Activated gamma-delta T cell (primary cell): ENCODE data around the gene TADA2B.
"Not testable (repeated sequence)": the region's sequence is repeated elsewhere in the genome, so short reads cannot be mapped to it uniquely, and the experiment has no call there.

Experiments used
- DNase-seq: peaks from one replicate; lab custom pipeline; 2025; lab: John Stamatoyannopoulos, UW

TADA2B gene

GRCh38 chr4:7060346-7061150, 17.4 kb downstream of the TADA2B start:
- DNase-seq, result no peak

- no peak for DNase-seq
Measured at GRCh38 chr4:7061815-7062214, 18.6 kb downstream of the TADA2B start.

GRCh38 chr4:7062816-7063215, 19.6 kb downstream of the TADA2B start:
- no peak for DNase-seq

- DNase-seq, result no peak
Measured at GRCh38 chr4:7063362-7063761, 20.2 kb downstream of the TADA2B start.

GRCh38 chr4:7066006-7066405, 22.8 kb downstream of the TADA2B start:
- DNase-seq, result no peak

GRCh38 chr4:7066493-7066892, 23.3 kb downstream of the TADA2B start:
- no peak for DNase-seq

GRCh38 chr4:7067126-7067451, 23.9 kb downstream of the TADA2B start:
- DNase-seq, result no peak

- peak; percentile 52 for DNase-seq
Measured at GRCh38 chr4:7067452-7068278, 24.5 kb downstream of the TADA2B start, which contains the start of gene GRPEL1. TSS of gene GRPEL1 (minus strand) at chr4:7068064. CDS start at chr4:7068032, 32 bp downstream.

GRCh38 chr4:7068279-7068842, 25.2 kb downstream of the TADA2B start:
- peak; percentile 97 for DNase-seq

- no peak for DNase-seq
Measured at GRCh38 chr4:7068883-7069282, 25.7 kb downstream of the TADA2B start.

GRCh38 chr4:7070729-7071511, 27.7 kb downstream of the TADA2B start:
- no peak for DNase-seq

GRCh38 chr4:7073059-7073458, 29.9 kb downstream of the TADA2B start:
- no peak for DNase-seq

- no peak for DNase-seq
Measured at GRCh38 chr4:7073526-7074390, 30.6 kb downstream of the TADA2B start.

- no peak for DNase-seq
Measured at GRCh38 chr4:7074426-7074825, 31.3 kb downstream of the TADA2B start.

GRCh38 chr4:7075962-7076695, 33.0 kb downstream of the TADA2B start:
- no peak for DNase-seq

GRCh38 chr4:7076696-7077082, 33.5 kb downstream of the TADA2B start:
- DNase-seq, result no peak

- no peak for DNase-seq
Measured at GRCh38 chr4:7077371-7077770, 34.2 kb downstream of the TADA2B start.

GRCh38 chr4:7078025-7078424, 34.9 kb downstream of the TADA2B start:
- DNase-seq, result no peak

- DNase-seq, result not testable (repeated sequence)
Measured at GRCh38 chr4:7079483-7079882, 36.3 kb downstream of the TADA2B start.

GRCh38 chr4:7079909-7080308, 36.7 kb downstream of the TADA2B start:
- DNase-seq, result not testable (repeated sequence)
